Heart right ventricle (tissue), 16 donors: ENCODE results near the gene PRXL2A. TPM values are rescaled to one million over a fixed set of nuclear protein-coding genes. Genes with fewer than 3 reads are reported as not detected.

ENCODE experiments used
- ATAC-seq, 8 donors: fragments of 200-7000 bp; cut with Tn5 transposase; one replicate each; pipeline ENCODE4 v1.9.1; 2020; ENCODE audit warnings: mild to moderate bottlenecking in 8 of 8, moderate library complexity in 8 of 8, moderate number of reproducible peaks in 1 of 8
- DNase-seq, 2 donors: peaks; one replicate each; pipeline ENCODE4 v3.0.0-alpha.2; 2020
- H3K27ac ChIP-seq, 10 donors: fragments of 200-600 bp; sonication (generic) in 2 of 10; one replicate each; pipeline versions ENCODE4 v1.5.0 to v1.8.0; 2020 to 2022; ENCODE audit warnings: mild to moderate bottlenecking in 3 of 10
- H3K27me3 ChIP-seq, 7 donors: fragments of 200-600 bp; one replicate each; pipeline ENCODE4 v1.8.0; 2021 to 2022; ENCODE audit warnings: mild to moderate bottlenecking in 2 of 7
- H3K36me3 ChIP-seq, 9 donors: fragments of 200-600 bp; sonication (generic) in 1 of 9; one replicate each; pipeline versions ENCODE4 v1.5.0 to v1.8.0; 2020 to 2022; ENCODE audit warnings: mild to moderate bottlenecking in 2 of 9
- H3K4me1 ChIP-seq, 9 donors: fragments of 200-600 bp; sonication (generic) in 1 of 9; one replicate each; pipeline versions ENCODE4 v1.5.0 to v1.8.0; 2020 to 2022; ENCODE audit warnings: mild to moderate bottlenecking in 4 of 9
- H3K4me3 ChIP-seq, 10 donors: fragments of 200-600 bp; sonication (generic) in 2 of 10; one replicate each; pipeline versions ENCODE4 v1.5.0 to v1.8.0; 2020 to 2022; ENCODE audit warnings: mild to moderate bottlenecking in 7 of 10, moderate library complexity in 2 of 10
- H3K9me3 ChIP-seq, 11 donors: fragments of 200-600 bp in 10 of 11; sonication (generic) in 2 of 11; one replicate each; pipeline versions ENCODE4 v1.5.0 to v1.8.0; 2013 to 2022; ENCODE audit warnings: mild to moderate bottlenecking in 2 of 11, control low read depth in 1 of 11, moderate library complexity in 1 of 11
- CTCF ChIP-seq, 9 donors: fragments of 200-600 bp; sonication (generic) in 2 of 9; IDR thresholded peaks; one replicate each; pipeline versions ENCODE4 v1.5.0 to v1.8.0; 2021 to 2022; ENCODE audit warnings: antibody characterized with exemption in 9 of 9, mild to moderate bottlenecking in 5 of 9, moderate library complexity in 1 of 9
- WGBS, 2 donors: extraction: QIAGEN DNeasy Blood & Tissue Kit; methylation state at CpG; one replicate each; pipeline ENCODE4 v1.1.7; 2013; ENCODE audit warnings: inconsistent platforms in 1 of 2; 5-methylcytosine and 5-hydroxymethylcytosine counted together
- intact Hi-C, 10 donors: fragments of 100-400 bp; cut with DNase I; formaldehyde crosslinking; loops; one replicate each; pipeline versions ENCODE4 v1.11.1 to v1.14.2; 2022
- polyA plus RNA-seq, 2 donors: library from polyadenylated mRNA; stranded (reverse); fragments of 200-250 nt; gene quantifications; one replicate each; pipeline ENCODE4 v1.2.3, GENCODE V29; 2013
- total RNA-seq, 10 donors: library from RNA; stranded (reverse); fragmentation: NEBNext Ultra II Directional in 3 of 10; extraction: Animal tissue kit (Norgen Biotek cat#: 25700) in 3 of 10; gene quantifications; one replicate each; pipeline versions ENCODE4 v1.2.1 to v1.2.4, GENCODE V29; 2021 to 2023
- donor health status: Arrhythmogenic right ventricular cardiomyopathy.
- donor health status: ischemic (EF 13 %, LVEDD 7.1; RV severe dilation, severe dysfunction).
- donor health status: healthy with polysubstance abuse.
- donor health status: DM: no; HTN: yes; CAD: no.
- donor health status: DM: no; HTN: no; CAD: no.
- donor health status: ischemic (EF 25% LVEDD 6.9; RV normal size, moderate dysfunction).
- donor health status: ischemic (EF 25% LVEDD 5.7; RV mildly dilated, moderate dysfunction).
- donor health status: healthy.
- donor health status: DM: yes; HTN: yes; CAD: no.
- donor health status: Ischemic cardiomyopathy.
- donor health status: ischemic (EF 35%, LVEDD 5.7; RV mildly dilated, moderate dysfunction).
- donor health status: nonischemic (EF 11% LVEDD 7.7; RV severe dilation, severe dysfunction).
- donor health status: DM: yes; HTN: yes; CAD: no.
- donor health status: PGD.
- donor health status: ischemic (EF 29% LVEDD 5.4; RV normal size, mild dysfunction).
- donor health status: nonischemic (EF 23%, LVEDD 6.1; RV moderate dilation, normal function).

Gene PRXL2A
- total and polyA plus RNA-seq, 12 donors: 46.0 to 135 (median 81.4) TPM

- ATAC-seq (no peak), DNase-seq (no peak)
- Histone ChIP-seq H3K4me1 (peaks cover 28 to 100% (median 99%) of the 10 kb centered on the region in 9 donors), H3K9me3 (no peaks in the 10 kb centered on the region), H3K27ac (peak overlapping the region; percentile 73 to 100 (median 82)), H3K4me3 (peak overlapping the region in 1 of 10 donors; percentile 2), H3K27me3 (no peaks in the 10 kb centered on the region), H3K36me3 (peaks cover 0 to 41% (median 0%) of the 10 kb centered on the region in 9 donors)
- intact Hi-C loops: loop anchor here in 1 of 10 donors (5.0 kb wide), 1 partner anchor 35 kb away; no protein-coding TSS in a partner anchor
- no peak for TF ChIP-seq CTCF (IDR thresholded peaks at IDR 0.05)
- 71 to 72% methylated on average over 10 of the region's 10 CpGs for WGBS, 2 donors
These were observed 58.5 kb downstream of the PRXL2A start for GRCh38 chr10:80466724-80467326.

- 48 to 58% methylated on average over 6 of the region's 6 CpGs for WGBS, 2 donors
- peak overlapping the region; percentile 7 to 100 (median 82) for H3K27ac ChIP-seq
- no peak for TF ChIP-seq CTCF (IDR thresholded peaks at IDR 0.05)
- H3K4me3 ChIP-seq: peak overlapping the region in 6 of 10 donors; percentile 9 to 37 (median 23)
- H3K36me3 ChIP-seq: peaks cover 0 to 52% (median 3%) of the 10 kb centered on the region in 9 donors
- H3K9me3 ChIP-seq: no peaks in the 10 kb centered on the region
- DNase-seq: peak; percentile 79 to 81
- peak; percentile 70 to 92 (median 90) for ATAC-seq
- H3K4me1 ChIP-seq: peaks cover 23 to 100% (median 99%) of the 10 kb centered on the region in 9 donors
- no peaks in the 10 kb centered on the region for H3K27me3 ChIP-seq
- intact Hi-C loops: loop anchor here in 2 of 10 donors (1.0 to 5.0 kb wide), 2 partner anchors 33 to 34 kb away; no protein-coding TSS in a partner anchor
These were observed 59.7 kb downstream of the PRXL2A start for GRCh38 chr10:80468002-80468401.

GRCh38 chr10:80468806-80469421 lies 60.6 kb downstream of the PRXL2A start:
- no peak for TF ChIP-seq CTCF (IDR thresholded peaks at IDR 0.05)
- H3K27ac ChIP-seq: peak overlapping the region; percentile 7 to 100 (median 82)
- peaks cover 19 to 100% (median 99%) of the 10 kb centered on the region in 9 donors for H3K4me1 ChIP-seq
- 69 to 71% methylated on average over 7 of the region's 7 CpGs for WGBS, 2 donors
- peak overlapping the region in 5 of 10 donors; percentile 2 to 36 (median 13) for H3K4me3 ChIP-seq
- intact Hi-C loops: loop anchor here in 2 of 10 donors (1.0 to 5.0 kb wide), 2 partner anchors 32 to 33 kb away; no protein-coding TSS in a partner anchor
- no peaks in the 10 kb centered on the region for H3K9me3 ChIP-seq
- H3K36me3 ChIP-seq: peaks cover 0 to 59% (median 4%) of the 10 kb centered on the region in 9 donors
- H3K27me3 ChIP-seq: no peaks in the 10 kb centered on the region
- no peak for DNase-seq
- no peak for ATAC-seq

DNA sequence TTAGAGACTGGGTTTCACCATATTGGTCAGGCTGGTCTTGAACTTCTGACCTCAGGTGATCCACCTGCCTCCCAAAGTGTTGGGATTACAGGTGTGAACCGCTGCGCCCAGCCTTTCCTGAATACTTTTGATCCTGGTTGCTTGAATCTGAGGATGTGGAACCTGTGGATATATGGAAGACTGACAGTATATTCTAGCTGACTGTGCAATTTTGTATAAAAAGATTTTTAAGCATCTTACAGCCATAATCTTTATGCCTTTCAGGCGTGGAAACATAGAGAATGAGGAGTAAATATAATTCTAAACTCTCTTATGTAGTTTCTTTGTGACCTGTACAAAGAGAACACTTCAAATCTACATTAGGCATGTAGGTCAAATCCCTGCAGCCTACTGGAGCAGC lies 61.9 kb downstream of the PRXL2A start:
- intact Hi-C loops: no loop called here
- Histone ChIP-seq H3K9me3 (no peaks in the 10 kb centered on the region), H3K4me3 (no peak overlapping the region), H3K36me3 (peaks cover 0 to 66% (median 4%) of the 10 kb centered on the region in 9 donors), H3K27me3 (no peaks in the 10 kb centered on the region), H3K27ac (peak overlapping the region in 5 of 10 donors; percentile 45 to 100 (median 84)), H3K4me1 (peaks cover 13 to 100% (median 99%) of the 10 kb centered on the region in 9 donors)
- ATAC-seq: no peak
- 96 to 98% methylated on average over 3 of the region's 3 CpGs for WGBS, 2 donors
- no peak for TF ChIP-seq CTCF (IDR thresholded peaks at IDR 0.05)
- no peak for DNase-seq
